Measurements from ENCODE around the gene ZNF711.

DNA sequence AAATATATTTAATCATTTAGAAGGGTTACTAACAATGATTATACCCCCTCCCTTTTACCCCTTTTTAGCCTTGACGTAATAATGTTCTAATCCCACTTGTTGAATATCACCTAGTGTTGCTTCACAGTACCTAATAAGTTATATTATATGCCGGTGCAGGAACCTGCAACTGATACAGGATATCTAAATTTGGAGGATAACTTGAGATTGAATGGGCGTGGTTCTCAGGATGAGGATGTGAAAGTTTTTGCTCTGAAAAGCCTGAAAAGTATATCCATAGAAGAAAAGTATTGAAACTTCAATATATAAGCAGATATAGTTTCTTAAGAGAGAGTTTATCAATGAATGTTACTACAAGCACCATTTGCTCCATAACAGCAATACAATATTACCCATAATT is 59.8 kb downstream of the ZNF711 start:
- TF ChIP-seq POLR2A (IDR thresholded peaks at IDR 0.05) (no peak), EP300 (IDR thresholded peaks at IDR 0.05) (no peak), POLR2AphosphoS5 (IDR thresholded peaks at IDR 0.05) (no peak)
- TF ChIP-seq, protein P1, sequence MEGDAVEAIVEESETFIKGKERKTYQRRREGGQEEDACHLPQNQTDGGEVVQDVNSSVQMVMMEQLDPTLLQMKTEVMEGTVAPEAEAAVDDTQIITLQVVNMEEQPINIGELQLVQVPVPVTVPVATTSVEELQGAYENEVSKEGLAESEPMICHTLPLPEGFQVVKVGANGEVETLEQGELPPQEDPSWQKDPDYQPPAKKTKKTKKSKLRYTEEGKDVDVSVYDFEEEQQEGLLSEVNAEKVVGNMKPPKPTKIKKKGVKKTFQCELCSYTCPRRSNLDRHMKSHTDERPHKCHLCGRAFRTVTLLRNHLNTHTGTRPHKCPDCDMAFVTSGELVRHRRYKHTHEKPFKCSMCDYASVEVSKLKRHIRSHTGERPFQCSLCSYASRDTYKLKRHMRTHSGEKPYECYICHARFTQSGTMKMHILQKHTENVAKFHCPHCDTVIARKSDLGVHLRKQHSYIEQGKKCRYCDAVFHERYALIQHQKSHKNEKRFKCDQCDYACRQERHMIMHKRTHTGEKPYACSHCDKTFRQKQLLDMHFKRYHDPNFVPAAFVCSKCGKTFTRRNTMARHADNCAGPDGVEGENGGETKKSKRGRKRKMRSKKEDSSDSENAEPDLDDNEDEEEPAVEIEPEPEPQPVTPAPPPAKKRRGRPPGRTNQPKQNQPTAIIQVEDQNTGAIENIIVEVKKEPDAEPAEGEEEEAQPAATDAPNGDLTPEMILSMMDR (IDR thresholded peaks at IDR 0.05): no peak
